SK-N-MC (cell line): ENCODE data around the gene TNK2.

Source experiments
- EZH2 ChIP-seq: fragments of 200-600 bp; sonication (generic); IDR thresholded peaks from one replicate; pipeline ENCODE4 v1.6.1; 2017; ENCODE audit warnings: antibody characterized with exemption
- FOXP2 ChIP-seq: optimal IDR thresholded peaks from 2 replicates; pipeline ENCODE3; 2011; ENCODE audit warnings: mild to moderate bottlenecking, moderate library complexity; ENCODE audit not compliant: insufficient read depth; ENCODE audit errors: extremely low read length, control extremely low read depth
- POLR2AphosphoS5 ChIP-seq: IDR thresholded peaks from 2 replicates; pipeline ENCODE4 v1.6.1; 2012; ENCODE audit warnings: mild to moderate bottlenecking, low read depth, low read length, borderline replicate concordance

GRCh38 chr3:195932418-195933043, 24.2 kb upstream of the TNK2 start:
- no peak for TF ChIP-seq POLR2AphosphoS5
- TF ChIP-seq EZH2: no peak
- TF ChIP-seq FOXP2: no peak
